A673 (cell line): Measurements from ENCODE around the gene VAMP4. TPM values are rescaled to one million over a fixed set of nuclear protein-coding genes. Genes with fewer than 3 reads are reported as not detected.

Experiments used
- BruUV-seq: library from RNA; stranded (reverse); fragments of 400-500 nt; replicated peaks from 2 replicates; lab custom pipeline; 2021; lab: Mats Ljungman, UMichigan
- CTCF ChIA-PET: fragments of 300-600 bp; sonication (Branson Sonifier 250); formaldehyde crosslinking; loops from one replicate; lab custom pipeline; 2022; ENCODE audit warnings: antibody characterized with exemption; lab: Charles Lee
- POLR2A ChIA-PET: fragments of 300-600 bp; sonication (Branson Sonifier 250); formaldehyde crosslinking; loops from one replicate; lab custom pipeline; 2022; ENCODE audit warnings: antibody characterized with exemption; ENCODE audit not compliant: low non-redundant PET; lab: Charles Lee
- DNase-seq: peaks from one replicate; pipeline ENCODE4 v3.0.0-alpha.2; 2015; ENCODE audit warnings: low spot score
- H3K27ac ChIP-seq: fragments of 200-600 bp; sonication (generic); 2 replicates; pipeline ENCODE4 v1.5.1; 2016; ENCODE audit warnings: mixed run types, low read depth, mild to moderate bottlenecking, mixed read lengths, antibody characterized with exemption, low read length; ENCODE audit not compliant: poor library complexity, severe bottlenecking
- H3K27me3 ChIP-seq: fragments of 200-600 bp; sonication (generic); replicated peaks from 2 replicates; pipeline ENCODE4 v1.6.1; 2017; ENCODE audit warnings: mixed run types, low read depth, mild to moderate bottlenecking, mixed read lengths, antibody characterized with exemption, low read length; ENCODE audit not compliant: insufficient read depth, poor library complexity
- H3K36me3 ChIP-seq: fragments of 200-600 bp; sonication (generic); 2 replicates; pipeline ENCODE4 v1.6.1; 2016; ENCODE audit warnings: mixed run types, mild to moderate bottlenecking, mixed read lengths, antibody characterized with exemption, low read length; ENCODE audit not compliant: insufficient read depth, poor library complexity, severe bottlenecking
- H3K4me1 ChIP-seq: fragments of 200-600 bp; sonication (generic); 2 replicates; pipeline ENCODE4 v1.6.1; 2017; ENCODE audit warnings: mixed run types, mild to moderate bottlenecking, mixed read lengths, antibody characterized with exemption, low read length; ENCODE audit not compliant: insufficient read depth, poor library complexity, severe bottlenecking
- H3K4me3 ChIP-seq: fragments of 200-600 bp; sonication (generic); 2 replicates; pipeline ENCODE4 v1.5.1; 2016; ENCODE audit warnings: low read depth, mixed run types, mild to moderate bottlenecking, mixed read lengths, low read length; ENCODE audit not compliant: poor library complexity, severe bottlenecking
- H3K9me3 ChIP-seq: fragments of 200-600 bp; sonication (generic); 2 replicates; pipeline ENCODE4 v1.6.1; 2016; ENCODE audit warnings: mixed run types, low read depth, mild to moderate bottlenecking, mixed read lengths, antibody characterized with exemption, low read length; ENCODE audit not compliant: poor library complexity, severe bottlenecking
- EZH2 ChIP-seq: fragments of 200-600 bp; sonication (generic); IDR thresholded peaks from 2 replicates; pipeline ENCODE4 v1.6.1; 2017; ENCODE audit warnings: borderline replicate concordance, low read depth, mild to moderate bottlenecking, mixed read lengths, antibody characterized with exemption, low read length; ENCODE audit not compliant: poor library complexity, severe bottlenecking
- intact Hi-C: fragments of 100-400 bp; cut with micrococcal nuclease; formaldehyde crosslinking; loops from one replicate; pipeline ENCODE4 v1.10.0; 2022; ENCODE audit not compliant: unreplicated experiment
- total RNA-seq: library from RNA; stranded (reverse); gene quantifications from 2 replicates; pipeline ENCODE4 v1.2.3, GENCODE V29; 2021
- TF ChIP-seq, protein P1 (sequence below): fragments of 300-800, 200-600 bp; sonication (generic); conservative IDR thresholded peaks from 2 replicates; pipeline ENCODE4 v1.5.1; 2017; ENCODE audit warnings: low read depth, mild to moderate bottlenecking, antibody characterized with exemption, low read length, moderate library complexity, mixed read lengths

VAMP4 gene
- total RNA-seq, 1 experiment from 2014 or later: 8.9 TPM

DNA sequence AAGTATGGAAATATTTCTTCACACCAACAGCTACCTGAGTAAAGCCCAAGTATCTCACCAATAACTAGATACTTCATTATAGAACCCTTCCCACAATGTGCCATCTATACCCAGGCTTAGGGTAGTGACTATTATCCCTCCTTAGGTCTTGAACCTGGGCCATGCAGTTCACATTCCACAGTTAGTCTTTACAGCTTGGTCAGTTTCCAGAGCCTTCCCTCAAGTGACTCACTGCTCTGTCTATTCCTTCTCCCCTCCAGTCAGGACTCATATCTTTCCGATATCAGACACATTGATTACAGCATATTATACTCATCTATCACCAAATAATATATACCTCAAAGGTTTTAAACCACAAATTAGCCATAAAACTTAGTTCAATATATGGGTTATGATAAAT, 23.6 kb downstream of the VAMP4 start:
- Histone ChIP-seq H3K4me1 (peaks cover 10% of the 10 kb centered on the region), H3K27me3 (no peaks in the 10 kb centered on the region), H3K9me3 (peaks cover 5% of the 10 kb centered on the region), H3K27ac (no peak overlapping the region), H3K36me3 (no peaks in the 10 kb centered on the region), H3K4me3 (no peak overlapping the region)
- DNase-seq: no peak
- no peak for TF ChIP-seq EZH2
- TF ChIP-seq, protein P1, sequence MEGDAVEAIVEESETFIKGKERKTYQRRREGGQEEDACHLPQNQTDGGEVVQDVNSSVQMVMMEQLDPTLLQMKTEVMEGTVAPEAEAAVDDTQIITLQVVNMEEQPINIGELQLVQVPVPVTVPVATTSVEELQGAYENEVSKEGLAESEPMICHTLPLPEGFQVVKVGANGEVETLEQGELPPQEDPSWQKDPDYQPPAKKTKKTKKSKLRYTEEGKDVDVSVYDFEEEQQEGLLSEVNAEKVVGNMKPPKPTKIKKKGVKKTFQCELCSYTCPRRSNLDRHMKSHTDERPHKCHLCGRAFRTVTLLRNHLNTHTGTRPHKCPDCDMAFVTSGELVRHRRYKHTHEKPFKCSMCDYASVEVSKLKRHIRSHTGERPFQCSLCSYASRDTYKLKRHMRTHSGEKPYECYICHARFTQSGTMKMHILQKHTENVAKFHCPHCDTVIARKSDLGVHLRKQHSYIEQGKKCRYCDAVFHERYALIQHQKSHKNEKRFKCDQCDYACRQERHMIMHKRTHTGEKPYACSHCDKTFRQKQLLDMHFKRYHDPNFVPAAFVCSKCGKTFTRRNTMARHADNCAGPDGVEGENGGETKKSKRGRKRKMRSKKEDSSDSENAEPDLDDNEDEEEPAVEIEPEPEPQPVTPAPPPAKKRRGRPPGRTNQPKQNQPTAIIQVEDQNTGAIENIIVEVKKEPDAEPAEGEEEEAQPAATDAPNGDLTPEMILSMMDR: no peak
- CTCF ChIA-PET: no interaction called here
- intact Hi-C loops: no loop called here
- POLR2A ChIA-PET: no interaction called here
- BruUV-seq: no TSS peak

- H3K27ac ChIP-seq: no peak overlapping the region
- DNase-seq: no peak
- ChIA-PET POLR2A (no interaction called here), CTCF (no interaction called here)
- H3K4me1 ChIP-seq: peaks cover 10% of the 10 kb centered on the region
- H3K4me3 ChIP-seq: no peak overlapping the region
- no peaks in the 10 kb centered on the region for H3K27me3 ChIP-seq
- intact Hi-C loops: loop anchor here (2.0 kb wide), 1 partner anchor 62 kb away; no protein-coding TSS in a partner anchor
- BruUV-seq: no TSS peak
- TF ChIP-seq, protein P1: no peak
- no peak for TF ChIP-seq EZH2
- no peaks in the 10 kb centered on the region for H3K9me3 ChIP-seq
- no peaks in the 10 kb centered on the region for H3K36me3 ChIP-seq
Observed at GRCh38 chr1:171717062-171717718, 24.7 kb downstream of the VAMP4 start.

DNA sequence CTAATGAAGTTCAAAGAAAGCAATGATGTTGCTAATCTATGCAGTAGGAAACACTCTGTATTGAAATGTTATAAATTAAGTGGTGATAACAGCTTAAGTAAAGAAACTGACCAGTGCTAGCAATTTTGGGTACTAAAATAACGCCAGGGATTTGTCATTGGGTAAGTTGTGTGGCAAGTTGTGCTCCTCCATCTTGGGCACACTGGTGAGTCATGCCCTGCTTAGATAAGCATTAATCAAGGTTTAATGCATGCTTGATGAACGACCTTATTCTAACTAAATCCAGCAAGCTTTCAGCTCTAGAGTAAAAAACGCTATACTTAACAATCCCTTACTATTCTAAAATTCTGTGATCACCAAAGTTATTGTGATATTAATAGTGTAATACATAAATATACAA, 25.2 kb downstream of the VAMP4 start:
- no peaks in the 10 kb centered on the region for H3K36me3 ChIP-seq
- intact Hi-C loops: loop anchor here (2.0 kb wide), 1 partner anchor 62 kb away; no protein-coding TSS in a partner anchor
- H3K27ac ChIP-seq: no peak overlapping the region
- DNase-seq: peak; percentile 22
- peaks cover 10% of the 10 kb centered on the region for H3K4me1 ChIP-seq
- POLR2A ChIA-PET: no interaction called here
- no TSS peak for BruUV-seq
- TF ChIP-seq, protein P1: no peak
- no peak for TF ChIP-seq EZH2
- H3K4me3 ChIP-seq: no peak overlapping the region
- CTCF ChIA-PET: interaction anchor here (0.9 to 1.1 kb wide), 2 partner anchors 41 to 62 kb away, joined by 3 to 9 read pairs; no protein-coding TSS in a partner anchor
- no peaks in the 10 kb centered on the region for H3K27me3 ChIP-seq
- no peaks in the 10 kb centered on the region for H3K9me3 ChIP-seq
